NT2/D1 (cell line): ENCODE measurements around the gene CABS1.

Experiments used
- DNase-seq: peaks from one replicate; pipeline ENCODE4 v3.0.0-alpha.2; 2011; ENCODE audit warnings: low read depth, low spot score
- H3K27me3 ChIP-seq: 2 replicates; pipeline ENCODE4 v1.6.0; 2011; ENCODE audit warnings: mild to moderate bottlenecking; ENCODE audit not compliant: insufficient read length, insufficient read depth
- H3K36me3 ChIP-seq: 2 replicates; pipeline ENCODE4 v1.6.1; 2011; ENCODE audit warnings: mild to moderate bottlenecking, low read length, mixed read lengths; ENCODE audit not compliant: insufficient read depth, insufficient read length
- H3K4me1 ChIP-seq: 2 replicates; pipeline ENCODE4 v1.5.1; 2011; ENCODE audit not compliant: insufficient read depth, insufficient read length
- H3K4me3 ChIP-seq: 2 replicates; pipeline ENCODE4 v1.5.1; 2011; ENCODE audit warnings: low read depth; ENCODE audit not compliant: insufficient read length
- H3K9ac ChIP-seq: 2 replicates; pipeline ENCODE4 v1.6.0; 2011; ENCODE audit warnings: low read depth; ENCODE audit not compliant: insufficient read length
- H3K9me3 ChIP-seq: 2 replicates; pipeline ENCODE4 v1.5.1; 2011; ENCODE audit warnings: mild to moderate bottlenecking, low read length; ENCODE audit not compliant: insufficient read depth
- SUZ12 ChIP-seq: IDR thresholded peaks from 2 replicates; pipeline ENCODE4 v1.6.1; 2011; ENCODE audit not compliant: insufficient read length, insufficient read depth; ENCODE audit errors: extremely low read depth
- YY1 ChIP-seq: IDR thresholded peaks from 2 replicates; pipeline ENCODE4 v1.6.1; 2011; ENCODE audit not compliant: insufficient read length, insufficient read depth
- ZNF274 ChIP-seq: IDR thresholded peaks from 2 replicates; pipeline ENCODE4 v1.6.1; 2011; ENCODE audit warnings: mild to moderate bottlenecking, low read depth, low read length

CABS1 gene

DNA sequence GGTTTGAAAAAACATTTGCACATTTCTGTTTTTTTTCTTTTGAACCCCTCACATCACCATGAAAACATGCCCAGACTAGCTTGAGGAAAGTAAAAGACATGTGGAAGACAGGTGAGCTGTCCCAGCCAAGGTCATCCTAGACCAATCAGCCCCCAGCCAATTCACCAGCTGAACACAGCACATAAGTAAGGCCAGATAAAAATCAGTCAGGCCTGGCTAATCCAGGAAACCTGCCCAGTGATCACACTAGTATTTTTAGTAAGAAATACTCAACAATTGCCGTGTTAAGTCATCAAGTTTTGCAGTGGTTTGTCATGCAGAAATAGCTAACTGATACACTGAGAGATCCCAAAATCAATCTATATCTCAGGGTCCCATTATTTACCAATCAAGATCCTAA is 21.4 kb downstream of the CABS1 start:
- Histone ChIP-seq H3K36me3 (no peaks in the 10 kb centered on the region), H3K27me3 (no peaks in the 10 kb centered on the region), H3K9me3 (no peaks in the 10 kb centered on the region), H3K9ac (no peak overlapping the region), H3K4me1 (no peaks in the 10 kb centered on the region), H3K4me3 (no peak overlapping the region)
- TF ChIP-seq YY1 (no peak), SUZ12 (no peak), ZNF274 (no peak)
- DNase-seq: no peak

DNA sequence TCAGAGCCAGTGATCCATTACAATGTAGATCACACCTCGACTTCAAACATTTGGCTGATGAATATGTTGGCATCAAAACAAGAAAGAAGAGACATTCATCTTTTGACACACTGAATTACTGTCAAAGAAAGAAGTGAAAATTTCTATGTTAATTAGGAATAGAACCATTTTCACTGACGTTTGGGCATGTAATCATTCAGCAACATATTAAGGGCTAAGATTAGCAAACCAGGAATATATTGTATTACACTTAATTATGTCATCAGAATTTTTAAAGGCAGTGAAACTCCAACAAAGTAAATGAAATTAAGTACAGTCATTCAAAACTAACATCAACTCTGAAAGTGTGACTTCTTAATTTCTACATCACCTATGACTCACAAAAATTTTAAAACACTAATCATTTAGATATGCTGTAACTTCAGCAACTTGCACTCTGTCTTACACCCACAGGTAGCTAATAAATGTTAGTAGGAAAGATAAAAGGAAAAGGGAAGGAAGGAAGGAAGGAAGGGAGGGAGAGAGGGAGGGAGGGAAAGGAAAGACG is 24.4 kb downstream of the CABS1 start:
- Histone ChIP-seq H3K27me3 (no peaks in the 10 kb centered on the region), H3K4me3 (no peak overlapping the region), H3K9me3 (no peaks in the 10 kb centered on the region), H3K9ac (no peak overlapping the region), H3K36me3 (no peaks in the 10 kb centered on the region), H3K4me1 (no peaks in the 10 kb centered on the region)
- no peak for TF ChIP-seq SUZ12
- no peak for TF ChIP-seq ZNF274
- no peak for TF ChIP-seq YY1
- DNase-seq: no peak

DNA sequence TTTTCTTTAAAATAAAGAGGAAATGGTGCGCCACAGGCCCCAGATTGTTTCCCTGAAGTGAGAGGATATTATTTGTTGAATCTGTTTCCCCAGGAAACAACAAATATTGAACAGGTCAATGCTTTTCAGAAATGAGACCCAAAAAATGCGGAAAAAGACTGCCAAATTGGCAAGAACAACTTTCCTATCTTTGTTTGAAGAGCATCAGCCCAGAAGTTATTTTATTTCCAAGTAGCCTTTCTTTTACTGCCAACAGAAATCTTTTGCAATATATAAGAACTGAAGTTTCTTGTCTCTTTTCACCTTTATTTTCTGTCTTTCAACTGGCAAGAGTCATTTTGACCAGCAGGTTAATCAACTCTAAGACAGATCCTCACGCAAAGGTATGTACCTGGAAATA is 25.7 kb downstream of the CABS1 start, which contains the start of gene SMR3A:
Gene SMR3A (plus strand): TSS at position 301 of the 400 bp plus-strand sequence. CDS start 1,356 bp downstream, outside the sequence.
- H3K9ac ChIP-seq: no peak within 1 kb of the TSS
- TF ChIP-seq SUZ12 (no peak), YY1 (no peak), ZNF274 (no peak)
- no peaks in the 10 kb centered on the region for H3K27me3 ChIP-seq
- H3K4me1 ChIP-seq: no peaks in the 10 kb centered on the region
- no peak within 1 kb of the TSS for H3K4me3 ChIP-seq
- no peak for DNase-seq
- H3K36me3 ChIP-seq: no peaks in the 10 kb centered on the region
- no peaks in the 10 kb centered on the region for H3K9me3 ChIP-seq

DNA sequence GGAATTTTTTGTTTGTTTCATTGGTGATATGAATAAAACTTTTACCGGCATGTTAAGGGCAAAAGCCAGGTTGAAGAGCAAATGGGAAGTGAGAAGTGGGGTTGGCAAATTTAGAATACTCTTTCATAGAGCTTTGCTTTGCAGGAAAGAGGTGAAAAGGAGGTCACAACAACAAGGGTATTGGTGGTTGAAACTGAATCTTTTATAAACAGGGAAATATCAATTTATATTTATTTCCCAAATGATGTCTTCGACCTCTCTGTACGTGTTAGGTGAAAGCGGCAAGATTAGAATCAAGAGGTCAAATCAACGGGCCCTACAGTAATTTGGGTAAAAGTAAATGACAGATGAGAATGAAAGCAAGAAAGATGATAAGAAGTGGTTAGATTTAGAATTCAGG is 29.2 kb downstream of the CABS1 start:
- Histone ChIP-seq H3K4me3 (no peak overlapping the region), H3K4me1 (no peaks in the 10 kb centered on the region), H3K9me3 (no peaks in the 10 kb centered on the region), H3K36me3 (no peaks in the 10 kb centered on the region), H3K27me3 (no peaks in the 10 kb centered on the region), H3K9ac (no peak overlapping the region)
- no peak for TF ChIP-seq YY1
- no peak for TF ChIP-seq ZNF274
- TF ChIP-seq SUZ12: no peak
- DNase-seq: no peak

DNA sequence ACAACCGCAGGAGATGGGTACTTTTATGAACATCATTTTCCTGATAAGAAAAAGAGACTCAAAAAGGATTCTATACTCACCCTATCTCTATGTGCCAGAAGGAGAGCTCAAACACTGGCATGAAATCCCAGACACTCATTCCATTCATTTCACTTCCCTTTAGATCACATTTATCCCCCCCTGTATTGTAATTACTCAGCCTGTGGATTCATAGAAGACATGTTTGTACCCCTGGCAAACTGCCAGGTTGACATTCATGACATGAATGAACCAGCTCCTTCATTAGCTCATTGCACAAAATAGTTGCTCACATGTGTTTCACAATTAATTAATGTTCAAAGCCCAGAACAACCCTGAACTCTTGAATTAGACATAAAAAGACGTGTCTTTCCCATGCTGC is 30.7 kb downstream of the CABS1 start:
- no peak for DNase-seq
- H3K4me1 ChIP-seq: no peaks in the 10 kb centered on the region
- TF ChIP-seq SUZ12 (no peak), YY1 (no peak), ZNF274 (no peak)
- no peak overlapping the region for H3K4me3 ChIP-seq
- H3K9me3 ChIP-seq: no peaks in the 10 kb centered on the region
- no peaks in the 10 kb centered on the region for H3K36me3 ChIP-seq
- H3K27me3 ChIP-seq: no peaks in the 10 kb centered on the region
- no peak overlapping the region for H3K9ac ChIP-seq

DNA sequence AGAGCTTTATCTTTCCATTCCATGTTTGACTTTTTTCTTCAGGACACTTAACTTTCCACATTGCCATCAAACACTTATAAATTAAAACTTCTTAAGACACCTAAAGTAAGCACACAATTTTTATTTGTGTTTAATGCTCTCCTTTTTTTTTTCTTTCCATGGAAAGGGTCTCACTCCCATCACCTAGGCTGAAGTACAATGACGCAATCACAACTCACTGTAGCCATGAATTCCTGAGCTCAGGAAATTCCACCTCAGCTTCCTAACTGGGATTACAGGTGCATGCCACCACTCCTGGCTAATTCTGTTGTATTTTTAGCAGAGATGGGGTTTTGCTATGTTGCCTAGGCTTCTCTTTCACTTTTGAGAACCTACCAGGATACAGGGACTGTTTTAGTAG is 33.0 kb downstream of the CABS1 start:
- TF ChIP-seq ZNF274: no peak
- TF ChIP-seq YY1: no peak
- no peak for TF ChIP-seq SUZ12
- H3K9ac ChIP-seq: no peak overlapping the region
- no peaks in the 10 kb centered on the region for H3K9me3 ChIP-seq
- no peak overlapping the region for H3K4me3 ChIP-seq
- no peaks in the 10 kb centered on the region for H3K36me3 ChIP-seq
- no peaks in the 10 kb centered on the region for H3K27me3 ChIP-seq
- no peak for DNase-seq
- H3K4me1 ChIP-seq: no peaks in the 10 kb centered on the region

DNA sequence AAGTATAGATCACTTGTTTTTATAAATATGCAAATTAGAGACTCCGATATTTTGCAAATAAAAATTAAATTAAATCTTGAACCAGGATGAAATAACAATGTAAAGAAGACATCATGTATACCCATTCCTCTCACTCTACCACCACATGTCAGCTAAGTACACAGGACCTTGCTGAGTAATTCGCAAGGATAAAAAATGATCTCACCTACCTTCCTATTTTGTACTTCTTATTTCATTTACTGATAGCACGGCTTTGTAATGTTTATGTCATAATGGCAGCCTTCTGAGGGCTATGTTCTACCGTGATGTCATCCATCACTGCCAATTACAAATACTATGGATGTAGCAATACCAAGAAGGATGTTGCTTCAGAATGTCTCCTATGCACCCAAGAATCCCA is 37.2 kb downstream of the CABS1 start:
- Histone ChIP-seq H3K27me3 (no peaks in the 10 kb centered on the region), H3K4me1 (no peaks in the 10 kb centered on the region), H3K36me3 (no peaks in the 10 kb centered on the region), H3K4me3 (no peak overlapping the region), H3K9ac (no peak overlapping the region), H3K9me3 (no peaks in the 10 kb centered on the region)
- DNase-seq: no peak
- TF ChIP-seq YY1: no peak
- no peak for TF ChIP-seq SUZ12
- TF ChIP-seq ZNF274: no peak
